HEK293T (cell line): ENCODE data around the gene CGNL1.

Experiments
- FOXM1 ChIP-seq: fragments of 450-650 bp; IDR thresholded peaks from 2 replicates; pipeline ENCODE4 v1.6.1; 2017; ENCODE audit warnings: mild to moderate bottlenecking, borderline replicate concordance
- SUZ12 ChIP-seq: fragments of 450-650 bp; IDR thresholded peaks from 2 replicates; pipeline ENCODE4 v1.6.1; 2016; ENCODE audit warnings: mild to moderate bottlenecking

GRCh38 chr15:57568299-57568698 lies 192.0 kb downstream of the CGNL1 start:
- no peak for TF ChIP-seq FOXM1
- no peak for TF ChIP-seq SUZ12
